ENCODE results near the gene TMEM201.

DNA sequence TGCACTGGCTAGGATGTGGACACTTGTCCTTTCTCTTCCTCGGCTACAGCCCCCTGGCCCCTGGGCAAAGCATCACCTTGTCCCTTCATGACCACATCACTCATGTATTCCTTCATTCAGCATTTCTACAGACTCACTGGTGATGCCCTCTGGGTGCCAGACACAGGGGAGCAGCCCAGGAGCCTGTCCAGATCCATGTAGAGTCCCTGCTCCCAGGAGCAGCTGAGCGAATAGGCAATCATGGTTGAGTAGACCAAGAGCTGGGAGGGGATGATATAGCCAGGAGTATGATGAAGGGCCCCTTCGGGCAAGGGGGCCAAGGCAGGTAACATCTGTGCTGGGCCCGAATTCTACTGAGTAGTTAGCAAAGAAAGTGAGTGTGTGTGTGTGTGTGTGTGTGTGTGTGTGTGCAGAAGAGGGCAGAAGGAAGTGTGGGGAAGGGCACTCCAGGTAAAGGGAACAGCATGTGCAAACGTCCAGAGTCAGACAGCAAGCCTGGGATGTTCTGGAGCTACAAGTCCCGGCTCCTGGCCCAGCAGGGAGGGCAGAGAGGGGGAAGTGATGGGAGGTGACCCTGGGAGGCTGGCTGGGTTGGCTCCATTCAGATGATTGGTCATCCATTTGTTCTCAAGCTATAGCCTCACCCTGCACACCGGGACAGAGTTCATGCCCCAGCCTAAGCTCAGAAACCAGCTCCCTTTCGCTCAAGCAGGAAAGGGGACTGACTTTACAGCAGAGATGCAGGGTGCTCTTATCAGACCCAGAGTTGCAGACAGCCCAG lies 41.8 kb downstream of the TMEM201 start:
- no peak for TF ChIP-seq POLR2A (IDR thresholded peaks at IDR 0.05)
- TF ChIP-seq, protein P1, sequence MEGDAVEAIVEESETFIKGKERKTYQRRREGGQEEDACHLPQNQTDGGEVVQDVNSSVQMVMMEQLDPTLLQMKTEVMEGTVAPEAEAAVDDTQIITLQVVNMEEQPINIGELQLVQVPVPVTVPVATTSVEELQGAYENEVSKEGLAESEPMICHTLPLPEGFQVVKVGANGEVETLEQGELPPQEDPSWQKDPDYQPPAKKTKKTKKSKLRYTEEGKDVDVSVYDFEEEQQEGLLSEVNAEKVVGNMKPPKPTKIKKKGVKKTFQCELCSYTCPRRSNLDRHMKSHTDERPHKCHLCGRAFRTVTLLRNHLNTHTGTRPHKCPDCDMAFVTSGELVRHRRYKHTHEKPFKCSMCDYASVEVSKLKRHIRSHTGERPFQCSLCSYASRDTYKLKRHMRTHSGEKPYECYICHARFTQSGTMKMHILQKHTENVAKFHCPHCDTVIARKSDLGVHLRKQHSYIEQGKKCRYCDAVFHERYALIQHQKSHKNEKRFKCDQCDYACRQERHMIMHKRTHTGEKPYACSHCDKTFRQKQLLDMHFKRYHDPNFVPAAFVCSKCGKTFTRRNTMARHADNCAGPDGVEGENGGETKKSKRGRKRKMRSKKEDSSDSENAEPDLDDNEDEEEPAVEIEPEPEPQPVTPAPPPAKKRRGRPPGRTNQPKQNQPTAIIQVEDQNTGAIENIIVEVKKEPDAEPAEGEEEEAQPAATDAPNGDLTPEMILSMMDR (IDR thresholded peaks at IDR 0.05) = no peak

Data from Peyer's patch (tissue), 4 donors.